ENCODE data around the gene EGLN3.

EGLN3 gene

DNA sequence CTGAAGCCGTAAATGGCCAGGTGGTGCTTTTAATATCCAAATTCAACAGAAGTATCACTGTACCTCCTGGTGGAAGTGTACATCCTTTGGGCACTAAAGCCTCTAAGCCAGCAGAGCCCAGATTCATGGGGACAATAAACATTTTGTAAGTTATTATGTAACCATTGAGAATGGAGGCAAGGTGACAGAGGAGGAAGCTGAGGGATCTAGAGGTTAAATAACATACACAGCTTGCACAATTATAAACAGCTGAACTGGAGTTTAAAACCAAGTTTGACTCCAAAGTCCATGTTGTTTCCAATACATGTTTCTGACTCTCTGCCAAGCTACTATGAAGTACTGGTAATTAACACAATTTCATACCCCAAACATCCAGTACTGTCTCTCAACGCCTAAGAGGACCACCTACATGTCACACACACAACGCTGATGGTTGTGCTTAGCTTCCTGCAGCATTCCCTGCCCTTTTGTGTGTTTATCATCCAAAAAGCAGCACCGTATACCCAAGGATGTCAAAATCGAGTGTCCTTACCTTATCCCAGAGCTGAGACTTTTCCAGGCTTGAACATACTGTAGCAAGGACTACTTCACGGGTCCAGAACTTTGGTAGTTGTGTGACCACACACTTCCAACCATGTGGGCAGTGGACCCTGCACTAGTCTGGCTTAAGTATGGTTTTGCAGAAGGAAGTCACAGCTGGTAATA lies 41.3 kb downstream of the EGLN3 start:
- TF ChIP-seq, protein P1, sequence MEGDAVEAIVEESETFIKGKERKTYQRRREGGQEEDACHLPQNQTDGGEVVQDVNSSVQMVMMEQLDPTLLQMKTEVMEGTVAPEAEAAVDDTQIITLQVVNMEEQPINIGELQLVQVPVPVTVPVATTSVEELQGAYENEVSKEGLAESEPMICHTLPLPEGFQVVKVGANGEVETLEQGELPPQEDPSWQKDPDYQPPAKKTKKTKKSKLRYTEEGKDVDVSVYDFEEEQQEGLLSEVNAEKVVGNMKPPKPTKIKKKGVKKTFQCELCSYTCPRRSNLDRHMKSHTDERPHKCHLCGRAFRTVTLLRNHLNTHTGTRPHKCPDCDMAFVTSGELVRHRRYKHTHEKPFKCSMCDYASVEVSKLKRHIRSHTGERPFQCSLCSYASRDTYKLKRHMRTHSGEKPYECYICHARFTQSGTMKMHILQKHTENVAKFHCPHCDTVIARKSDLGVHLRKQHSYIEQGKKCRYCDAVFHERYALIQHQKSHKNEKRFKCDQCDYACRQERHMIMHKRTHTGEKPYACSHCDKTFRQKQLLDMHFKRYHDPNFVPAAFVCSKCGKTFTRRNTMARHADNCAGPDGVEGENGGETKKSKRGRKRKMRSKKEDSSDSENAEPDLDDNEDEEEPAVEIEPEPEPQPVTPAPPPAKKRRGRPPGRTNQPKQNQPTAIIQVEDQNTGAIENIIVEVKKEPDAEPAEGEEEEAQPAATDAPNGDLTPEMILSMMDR (IDR thresholded peaks at IDR 0.05; ENCODE audit: extremely low read depth, insufficient read depth, missing control alignments) = no peak
- no peak for DNase-seq (ENCODE audit: low spot score)
- in situ Hi-C loops (cut with MboI; ENCODE audit: low pct_unique_long_range_greater_than_20kb, low sequenced_read_pairs, unreplicated experiment) = no loop called here

DNA sequence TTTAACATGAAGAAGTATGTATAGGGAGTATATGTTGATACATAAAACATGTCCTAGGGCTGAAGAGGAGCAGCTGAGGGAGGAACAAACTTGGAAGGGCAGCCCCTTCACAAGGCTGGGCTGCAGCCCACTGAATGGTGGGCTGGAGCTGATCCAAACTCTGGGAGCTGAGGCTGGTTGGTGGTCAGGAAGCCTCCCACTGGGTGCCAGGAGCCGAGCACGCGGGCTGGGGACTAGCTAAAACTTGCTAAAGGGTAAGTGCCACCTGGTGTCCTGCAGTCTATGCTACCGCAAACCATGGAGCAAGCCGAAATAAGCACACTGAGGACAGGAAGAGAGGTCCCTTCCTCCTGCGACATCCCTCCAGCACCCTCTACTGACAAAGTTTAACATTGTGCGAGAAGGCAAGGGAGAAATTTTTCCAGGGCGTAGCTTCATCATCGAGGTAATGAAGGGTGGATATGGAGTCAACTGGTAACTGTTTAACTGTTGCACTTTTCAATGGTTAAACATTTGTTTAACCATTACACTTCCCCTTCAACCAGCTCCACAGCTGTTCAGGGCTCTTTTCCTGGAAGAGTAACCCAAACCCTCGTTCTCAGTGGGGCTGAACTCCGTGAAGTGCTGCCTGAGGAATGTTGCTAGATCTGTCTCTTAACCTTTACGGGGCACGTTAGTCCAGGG lies 42.2 kb downstream of the EGLN3 start:
- in situ Hi-C loops (cut with MboI; ENCODE audit: low pct_unique_long_range_greater_than_20kb, low sequenced_read_pairs, unreplicated experiment) = no loop called here
- TF ChIP-seq, protein P1 (IDR thresholded peaks at IDR 0.05; ENCODE audit: extremely low read depth, insufficient read depth, missing control alignments) = no peak
- no peak for DNase-seq (ENCODE audit: low spot score)

DNA sequence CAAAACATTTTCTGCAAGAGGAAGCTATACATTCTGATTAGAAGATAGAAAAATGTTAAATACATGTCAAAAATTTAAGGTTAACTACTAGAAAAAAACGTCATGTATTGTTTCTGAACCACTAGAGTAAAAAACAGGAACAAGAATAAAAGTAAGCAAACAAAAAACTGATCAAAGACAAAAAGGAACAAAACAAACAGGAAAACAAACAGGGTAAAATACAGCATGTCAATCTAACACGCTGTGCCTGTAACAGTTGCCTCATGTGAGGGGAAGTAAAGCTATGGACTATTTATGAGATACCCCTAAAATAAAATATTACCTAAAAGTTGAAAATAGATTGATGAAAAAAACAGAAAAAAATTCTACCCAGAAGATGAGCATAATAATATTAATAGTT lies 43.9 kb downstream of the EGLN3 start:
- TF ChIP-seq, protein P1 (IDR thresholded peaks at IDR 0.05; ENCODE audit: extremely low read depth, insufficient read depth, missing control alignments) = no peak
- no peak for DNase-seq (ENCODE audit: low spot score)
- in situ Hi-C loops (cut with MboI; ENCODE audit: low pct_unique_long_range_greater_than_20kb, low sequenced_read_pairs, unreplicated experiment) = no loop called here

DNA sequence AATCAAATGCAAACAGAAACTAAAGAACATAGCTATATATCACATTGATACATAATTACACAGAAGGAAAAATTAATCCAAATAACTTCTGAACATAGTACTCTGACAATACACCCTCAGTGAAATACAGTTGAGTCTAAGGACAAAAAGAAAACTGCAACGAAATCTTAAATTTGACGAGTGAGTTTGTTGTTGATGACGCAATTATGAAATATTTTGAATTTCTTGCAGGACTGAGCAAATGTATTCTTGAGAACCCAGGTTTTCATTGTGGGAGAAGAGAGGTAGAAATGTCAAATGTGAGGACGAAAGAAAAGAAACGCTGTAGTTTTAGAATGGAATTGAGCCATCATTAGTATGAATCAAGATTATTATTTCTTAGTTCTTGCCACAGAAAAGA lies 46.3 kb downstream of the EGLN3 start:
- TF ChIP-seq, protein P1 (IDR thresholded peaks at IDR 0.05; ENCODE audit: extremely low read depth, insufficient read depth, missing control alignments) = no peak
- in situ Hi-C loops (cut with MboI; ENCODE audit: low pct_unique_long_range_greater_than_20kb, low sequenced_read_pairs, unreplicated experiment) = no loop called here

DNA sequence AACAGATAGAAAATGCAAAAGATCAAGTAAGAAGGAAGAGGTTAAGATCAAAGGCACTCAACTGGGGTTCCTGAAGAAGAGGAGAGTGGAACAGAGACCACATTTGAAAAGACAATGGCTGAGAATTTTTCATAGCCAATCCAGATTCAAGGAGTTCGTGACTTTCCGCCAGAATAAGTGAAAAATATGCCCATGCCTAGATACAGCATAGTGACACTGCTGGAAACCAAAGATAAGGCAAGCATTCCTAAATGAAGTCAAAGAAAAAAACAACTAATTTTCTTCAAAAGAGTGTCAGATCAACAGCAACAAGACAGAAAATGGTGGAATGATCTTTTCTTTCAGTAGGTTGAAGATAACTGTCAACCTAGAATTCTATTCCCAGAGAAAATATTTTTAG lies 47.5 kb downstream of the EGLN3 start:
- TF ChIP-seq, protein P1 (IDR thresholded peaks at IDR 0.05; ENCODE audit: extremely low read depth, insufficient read depth, missing control alignments) = no peak
- in situ Hi-C loops (cut with MboI; ENCODE audit: low pct_unique_long_range_greater_than_20kb, low sequenced_read_pairs, unreplicated experiment) = no loop called here
- DNase-seq (ENCODE audit: low spot score) = no peak

More for the DNA sequence above, 46.3 kb downstream of the EGLN3 start:
- no peak for DNase-seq (ENCODE audit: low spot score)

DNA sequence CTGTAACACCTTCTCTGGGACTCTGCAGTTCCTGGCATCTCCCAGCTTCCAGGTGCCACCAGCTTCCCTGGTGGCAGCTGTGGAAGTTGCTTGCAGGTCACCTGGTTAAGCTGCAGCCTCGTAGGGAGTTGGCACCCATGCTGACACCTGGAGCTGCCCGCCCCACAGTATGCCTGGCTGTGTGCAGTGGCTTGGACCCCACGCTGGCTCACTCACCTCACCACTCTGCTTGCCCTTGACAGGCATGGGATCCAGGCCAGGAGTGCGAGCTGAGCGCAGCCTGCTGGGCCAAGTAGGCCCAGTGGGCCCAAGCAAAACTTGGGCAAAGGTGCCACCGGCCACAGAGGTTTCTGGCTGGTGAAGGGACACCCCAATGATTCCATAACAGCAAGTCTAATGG lies 48.5 kb downstream of the EGLN3 start:
- TF ChIP-seq, protein P1 (IDR thresholded peaks at IDR 0.05; ENCODE audit: extremely low read depth, insufficient read depth, missing control alignments) = no peak
- in situ Hi-C loops (cut with MboI; ENCODE audit: low pct_unique_long_range_greater_than_20kb, low sequenced_read_pairs, unreplicated experiment) = no loop called here
- DNase-seq (ENCODE audit: low spot score) = no peak
